ENCODE results near the gene ATOSB.

The ATOSB gene

DNA sequence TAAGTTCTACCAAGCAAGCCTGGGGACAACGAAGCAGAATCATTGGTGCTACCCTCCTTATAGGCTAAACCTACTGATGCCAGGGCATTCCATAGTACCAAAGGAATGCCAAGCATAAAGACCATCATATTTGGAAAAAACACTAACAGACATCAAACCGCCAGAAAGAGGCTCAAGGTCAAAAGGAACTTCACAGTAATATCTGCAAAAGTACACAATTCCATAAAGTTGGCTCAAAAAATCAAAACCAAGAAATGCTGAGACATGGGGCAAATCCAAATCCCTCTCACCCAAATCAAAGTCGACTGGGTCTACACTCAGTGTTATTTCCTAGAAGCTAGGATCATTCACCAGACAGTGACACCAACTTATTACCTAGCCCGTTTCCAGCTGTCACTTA, 46.6 kb downstream of the ATOSB start:
- TF ChIP-seq, protein P1, sequence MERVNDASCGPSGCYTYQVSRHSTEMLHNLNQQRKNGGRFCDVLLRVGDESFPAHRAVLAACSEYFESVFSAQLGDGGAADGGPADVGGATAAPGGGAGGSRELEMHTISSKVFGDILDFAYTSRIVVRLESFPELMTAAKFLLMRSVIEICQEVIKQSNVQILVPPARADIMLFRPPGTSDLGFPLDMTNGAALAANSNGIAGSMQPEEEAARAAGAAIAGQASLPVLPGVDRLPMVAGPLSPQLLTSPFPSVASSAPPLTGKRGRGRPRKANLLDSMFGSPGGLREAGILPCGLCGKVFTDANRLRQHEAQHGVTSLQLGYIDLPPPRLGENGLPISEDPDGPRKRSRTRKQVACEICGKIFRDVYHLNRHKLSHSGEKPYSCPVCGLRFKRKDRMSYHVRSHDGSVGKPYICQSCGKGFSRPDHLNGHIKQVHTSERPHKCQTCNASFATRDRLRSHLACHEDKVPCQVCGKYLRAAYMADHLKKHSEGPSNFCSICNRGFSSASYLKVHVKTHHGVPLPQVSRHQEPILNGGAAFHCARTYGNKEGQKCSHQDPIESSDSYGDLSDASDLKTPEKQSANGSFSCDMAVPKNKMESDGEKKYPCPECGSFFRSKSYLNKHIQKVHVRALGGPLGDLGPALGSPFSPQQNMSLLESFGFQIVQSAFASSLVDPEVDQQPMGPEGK (tag by site-specific recombination; IDR thresholded peaks at IDR 0.05) = no peak
- TF ChIP-seq, protein P2, sequence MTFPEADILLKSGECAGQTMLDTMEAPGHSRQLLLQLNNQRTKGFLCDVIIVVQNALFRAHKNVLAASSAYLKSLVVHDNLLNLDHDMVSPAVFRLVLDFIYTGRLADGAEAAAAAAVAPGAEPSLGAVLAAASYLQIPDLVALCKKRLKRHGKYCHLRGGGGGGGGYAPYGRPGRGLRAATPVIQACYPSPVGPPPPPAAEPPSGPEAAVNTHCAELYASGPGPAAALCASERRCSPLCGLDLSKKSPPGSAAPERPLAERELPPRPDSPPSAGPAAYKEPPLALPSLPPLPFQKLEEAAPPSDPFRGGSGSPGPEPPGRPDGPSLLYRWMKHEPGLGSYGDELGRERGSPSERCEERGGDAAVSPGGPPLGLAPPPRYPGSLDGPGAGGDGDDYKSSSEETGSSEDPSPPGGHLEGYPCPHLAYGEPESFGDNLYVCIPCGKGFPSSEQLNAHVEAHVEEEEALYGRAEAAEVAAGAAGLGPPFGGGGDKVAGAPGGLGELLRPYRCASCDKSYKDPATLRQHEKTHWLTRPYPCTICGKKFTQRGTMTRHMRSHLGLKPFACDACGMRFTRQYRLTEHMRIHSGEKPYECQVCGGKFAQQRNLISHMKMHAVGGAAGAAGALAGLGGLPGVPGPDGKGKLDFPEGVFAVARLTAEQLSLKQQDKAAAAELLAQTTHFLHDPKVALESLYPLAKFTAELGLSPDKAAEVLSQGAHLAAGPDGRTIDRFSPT (tag by site-specific recombination; IDR thresholded peaks at IDR 0.05) = no peak
- TF ChIP-seq ZNF114 (tag by site-specific recombination; IDR thresholded peaks at IDR 0.05) (no peak), YY2 (tag by site-specific recombination; IDR thresholded peaks at IDR 0.05) (no peak), ZNF664 (tag by site-specific recombination; IDR thresholded peaks at IDR 0.05) (no peak), ZNF221 (tag by site-specific recombination; IDR thresholded peaks at IDR 0.05; ENCODE audit: borderline replicate concordance) (no peak), ZNF184 (tag by site-specific recombination; IDR thresholded peaks at IDR 0.05) (no peak)
- TF ChIP-seq, protein P3, sequence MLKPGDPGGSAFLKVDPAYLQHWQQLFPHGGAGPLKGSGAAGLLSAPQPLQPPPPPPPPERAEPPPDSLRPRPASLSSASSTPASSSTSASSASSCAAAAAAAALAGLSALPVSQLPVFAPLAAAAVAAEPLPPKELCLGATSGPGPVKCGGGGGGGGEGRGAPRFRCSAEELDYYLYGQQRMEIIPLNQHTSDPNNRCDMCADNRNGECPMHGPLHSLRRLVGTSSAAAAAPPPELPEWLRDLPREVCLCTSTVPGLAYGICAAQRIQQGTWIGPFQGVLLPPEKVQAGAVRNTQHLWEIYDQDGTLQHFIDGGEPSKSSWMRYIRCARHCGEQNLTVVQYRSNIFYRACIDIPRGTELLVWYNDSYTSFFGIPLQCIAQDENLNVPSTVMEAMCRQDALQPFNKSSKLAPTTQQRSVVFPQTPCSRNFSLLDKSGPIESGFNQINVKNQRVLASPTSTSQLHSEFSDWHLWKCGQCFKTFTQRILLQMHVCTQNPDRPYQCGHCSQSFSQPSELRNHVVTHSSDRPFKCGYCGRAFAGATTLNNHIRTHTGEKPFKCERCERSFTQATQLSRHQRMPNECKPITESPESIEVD (tag by site-specific recombination; IDR thresholded peaks at IDR 0.05) = no peak
- TF ChIP-seq, protein P4, sequence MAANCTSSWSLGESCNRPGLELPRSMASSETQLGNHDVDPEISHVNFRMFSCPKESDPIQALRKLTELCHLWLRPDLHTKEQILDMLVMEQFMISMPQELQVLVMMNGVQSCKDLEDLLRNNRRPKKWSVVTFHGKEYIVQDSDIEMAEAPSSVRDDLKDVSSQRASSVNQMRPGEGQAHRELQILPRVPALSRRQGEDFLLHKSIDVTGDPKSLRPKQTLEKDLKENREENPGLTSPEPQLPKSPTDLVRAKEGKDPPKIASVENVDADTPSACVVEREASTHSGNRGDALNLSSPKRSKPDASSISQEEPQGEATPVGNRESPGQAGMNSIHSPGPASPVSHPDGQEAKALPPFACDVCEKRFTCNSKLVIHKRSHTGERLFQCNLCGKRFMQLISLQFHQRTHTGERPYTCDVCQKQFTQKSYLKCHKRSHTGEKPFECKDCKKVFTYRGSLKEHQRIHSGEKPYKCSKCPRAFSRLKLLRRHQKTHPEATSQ (tag by site-specific recombination; IDR thresholded peaks at IDR 0.05) = no peak
- Histone ChIP-seq H3K4me1 (ENCODE audit: control insufficient read depth, insufficient read depth, low read length) (peaks cover 3% of the 10 kb centered on the region; the same call in 1 of the 2 replicates), H3K36me3 (ENCODE audit: control insufficient read depth in 2 of 2, insufficient read depth in 1 of 2, low read length in 2 of 2) (peaks cover 16 to 84% of the 10 kb centered on the region in 2 experiments), H3K27ac (ENCODE audit: extremely low read depth, low read depth, low read length) (no peak overlapping the region), H3K4me3 (ENCODE audit: low read depth, low read length) (no peak overlapping the region), H3K9me3 (ENCODE audit: control insufficient read depth, insufficient read depth, low read depth, low read length) (no peaks in the 10 kb centered on the region)
- ChIA-PET CTCF (interaction anchor here (0.6 kb wide), 2 partner anchors 394 to 687 kb away, joined by 3 read pairs; no protein-coding TSS in a partner anchor), POLR2A (interaction anchor here (0.7 to 5.2 kb wide), 3 partner anchors 12 to 417 kb away, joined by 3 to 48 read pairs (median 5); partner anchors contain the start of genes FANCG and STOML2)

DNA sequence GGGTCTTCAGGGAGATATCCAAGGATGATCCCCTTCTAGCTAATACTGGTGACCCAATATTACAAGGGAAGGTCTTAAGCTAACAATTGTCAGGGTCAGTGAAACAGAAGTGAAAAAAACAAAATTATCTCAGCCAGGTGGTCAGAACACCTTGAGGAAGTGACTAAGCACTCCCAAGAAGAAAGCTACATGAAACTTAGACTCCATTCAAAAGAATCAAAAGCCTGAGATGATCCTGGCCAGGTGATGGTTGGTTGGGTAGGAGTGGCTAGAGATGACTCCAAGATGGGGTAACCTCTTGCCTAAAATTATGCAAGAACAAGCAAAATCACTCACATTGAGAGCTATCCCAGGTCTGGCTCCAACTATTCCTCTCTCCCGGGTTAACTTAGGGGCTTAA, 48.6 kb downstream of the ATOSB start:
- no peak overlapping the region for H3K27ac ChIP-seq (ENCODE audit: extremely low read depth, low read depth, low read length)
- no peak overlapping the region for H3K4me3 ChIP-seq (ENCODE audit: low read depth, low read length)
- peaks cover 32 to 94% of the 10 kb centered on the region in 2 experiments for H3K36me3 ChIP-seq (ENCODE audit: control insufficient read depth in 2 of 2, insufficient read depth in 1 of 2, low read length in 2 of 2)
- H3K4me1 ChIP-seq (ENCODE audit: control insufficient read depth, insufficient read depth, low read length) = no peaks in the 10 kb centered on the region
- POLR2A ChIA-PET = interaction anchor here (0.7 to 1.0 kb wide), 3 partner anchors 10 to 42 kb away, joined by 3 read pairs; partner anchors contain the start of gene FANCG
- no peaks in the 10 kb centered on the region for H3K9me3 ChIP-seq (ENCODE audit: control insufficient read depth, insufficient read depth, low read depth, low read length)
- CTCF ChIA-PET = interaction anchor here (2.3 kb wide), 1 partner anchor 15 kb away, joined by 18 read pairs; no protein-coding TSS in a partner anchor
- TF ChIP-seq ZNF404 (tag by site-specific recombination; IDR thresholded peaks at IDR 0.05) (no peak), ZNF24 (tag by site-specific recombination; IDR thresholded peaks at IDR 0.05) (no peak), ZNF624 (tag by site-specific recombination; IDR thresholded peaks at IDR 0.05) (no peak), ZBTB48 (tag by site-specific recombination; IDR thresholded peaks at IDR 0.05) (no peak), YY1 (tag by site-specific recombination; IDR thresholded peaks at IDR 0.05) (no peak), ZNF777 (tag by site-specific recombination; IDR thresholded peaks at IDR 0.05; ENCODE audit: borderline replicate concordance) (no peak), ZNF311 (tag by site-specific recombination; IDR thresholded peaks at IDR 0.05; ENCODE audit: borderline replicate concordance) (no peak)
- TF ChIP-seq, protein P5, sequence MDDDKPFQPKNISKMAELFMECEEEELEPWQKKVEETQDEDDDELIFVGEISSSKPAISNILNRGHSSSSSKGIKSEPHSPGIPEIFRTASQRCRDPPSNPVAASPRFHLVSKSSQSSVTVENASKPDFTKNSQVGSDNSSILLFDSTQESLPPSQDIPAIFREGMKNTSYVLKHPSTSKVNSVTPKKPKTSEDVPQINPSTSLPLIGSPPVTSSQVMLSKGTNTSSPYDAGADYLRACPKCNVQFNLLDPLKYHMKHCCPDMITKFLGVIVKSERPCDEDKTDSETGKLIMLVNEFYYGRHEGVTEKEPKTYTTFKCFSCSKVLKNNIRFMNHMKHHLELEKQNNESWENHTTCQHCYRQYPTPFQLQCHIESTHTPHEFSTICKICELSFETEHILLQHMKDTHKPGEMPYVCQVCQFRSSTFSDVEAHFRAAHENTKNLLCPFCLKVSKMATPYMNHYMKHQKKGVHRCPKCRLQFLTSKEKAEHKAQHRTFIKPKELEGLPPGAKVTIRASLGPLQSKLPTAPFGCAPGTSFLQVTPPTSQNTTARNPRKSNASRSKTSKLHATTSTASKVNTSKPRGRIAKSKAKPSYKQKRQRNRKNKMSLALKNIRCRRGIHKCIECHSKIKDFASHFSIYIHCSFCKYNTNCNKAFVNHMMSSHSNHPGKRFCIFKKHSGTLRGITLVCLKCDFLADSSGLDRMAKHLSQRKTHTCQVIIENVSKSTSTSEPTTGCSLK (tag by site-specific recombination; IDR thresholded peaks at IDR 0.05) = no peak
- TF ChIP-seq, protein P6, sequence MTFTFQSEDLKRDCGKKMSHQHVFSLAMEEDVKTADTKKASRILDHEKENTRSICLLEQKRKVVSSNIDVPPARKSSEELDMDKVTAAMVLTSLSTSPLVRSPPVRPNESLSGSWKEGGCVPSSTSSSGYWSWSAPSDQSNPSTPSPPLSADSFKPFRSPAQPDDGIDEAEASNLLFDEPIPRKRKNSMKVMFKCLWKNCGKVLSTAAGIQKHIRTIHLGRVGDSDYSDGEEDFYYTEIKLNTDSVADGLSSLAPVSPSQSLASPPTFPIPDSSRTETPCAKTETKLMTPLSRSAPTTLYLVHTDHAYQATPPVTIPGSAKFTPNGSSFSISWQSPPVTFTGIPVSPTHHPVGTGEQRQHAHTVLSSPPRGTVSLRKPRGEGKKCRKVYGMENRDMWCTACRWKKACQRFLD (tag by site-specific recombination; IDR thresholded peaks at IDR 0.05) = no peak
- TF ChIP-seq, protein P3 (tag by site-specific recombination; IDR thresholded peaks at IDR 0.05) = no peak
- TF ChIP-seq, protein P7, sequence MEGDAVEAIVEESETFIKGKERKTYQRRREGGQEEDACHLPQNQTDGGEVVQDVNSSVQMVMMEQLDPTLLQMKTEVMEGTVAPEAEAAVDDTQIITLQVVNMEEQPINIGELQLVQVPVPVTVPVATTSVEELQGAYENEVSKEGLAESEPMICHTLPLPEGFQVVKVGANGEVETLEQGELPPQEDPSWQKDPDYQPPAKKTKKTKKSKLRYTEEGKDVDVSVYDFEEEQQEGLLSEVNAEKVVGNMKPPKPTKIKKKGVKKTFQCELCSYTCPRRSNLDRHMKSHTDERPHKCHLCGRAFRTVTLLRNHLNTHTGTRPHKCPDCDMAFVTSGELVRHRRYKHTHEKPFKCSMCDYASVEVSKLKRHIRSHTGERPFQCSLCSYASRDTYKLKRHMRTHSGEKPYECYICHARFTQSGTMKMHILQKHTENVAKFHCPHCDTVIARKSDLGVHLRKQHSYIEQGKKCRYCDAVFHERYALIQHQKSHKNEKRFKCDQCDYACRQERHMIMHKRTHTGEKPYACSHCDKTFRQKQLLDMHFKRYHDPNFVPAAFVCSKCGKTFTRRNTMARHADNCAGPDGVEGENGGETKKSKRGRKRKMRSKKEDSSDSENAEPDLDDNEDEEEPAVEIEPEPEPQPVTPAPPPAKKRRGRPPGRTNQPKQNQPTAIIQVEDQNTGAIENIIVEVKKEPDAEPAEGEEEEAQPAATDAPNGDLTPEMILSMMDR (tag by site-specific recombination; IDR thresholded peaks at IDR 0.05) = no peak
